NCI-H774 (cell line): ENCODE measurements around the gene NR4A1.
A peak's percentile ranks its signal among the peaks of the same experiment; 100 is the strongest.

Source experiments
- DNase-seq: peaks from one replicate; lab custom pipeline; 2025; lab: John Stamatoyannopoulos, UW

NR4A1 gene

GRCh38 chr12:52018433-52019112 is 32.7 kb upstream of the NR4A1 start:
- DNase-seq = peak; percentile 77

GRCh38 chr12:52019113-52019770 is 32.0 kb upstream of the NR4A1 start:
- peak; percentile 47 for DNase-seq

GRCh38 chr12:52020539-52021336 is 30.5 kb upstream of the NR4A1 start:
- DNase-seq = peak; percentile 52

- peak; percentile 68 for DNase-seq
Observed at GRCh38 chr12:52022841-52023181, 28.4 kb upstream of the NR4A1 start.

- peak; percentile 87 for DNase-seq
Observed at GRCh38 chr12:52023182-52023975, 27.9 kb upstream of the NR4A1 start.

- DNase-seq = no peak
Observed at GRCh38 chr12:52023976-52024688, 27.1 kb upstream of the NR4A1 start.

- no peak for DNase-seq
Observed at GRCh38 chr12:52024845-52025230, 26.4 kb upstream of the NR4A1 start.

- DNase-seq = no peak
Observed at GRCh38 chr12:52026263-52026662, 25.0 kb upstream of the NR4A1 start.

- DNase-seq = no peak
Observed at GRCh38 chr12:52027085-52027843, 24.0 kb upstream of the NR4A1 start.

GRCh38 chr12:52029685-52030084 is 21.6 kb upstream of the NR4A1 start:
- DNase-seq = peak; percentile 86

GRCh38 chr12:52032446-52032803 is 18.8 kb upstream of the NR4A1 start:
- no peak for DNase-seq

- DNase-seq = peak; percentile 97
Observed at GRCh38 chr12:52032804-52033445, 18.3 kb upstream of the NR4A1 start.

GRCh38 chr12:52033446-52034140 is 17.6 kb upstream of the NR4A1 start:
- no peak for DNase-seq

GRCh38 chr12:52035190-52035589 is 16.1 kb upstream of the NR4A1 start:
- no peak for DNase-seq

GRCh38 chr12:52035926-52036325 is 15.3 kb upstream of the NR4A1 start:
- DNase-seq = no peak

GRCh38 chr12:52036587-52037171 is 14.6 kb upstream of the NR4A1 start:
- peak; percentile 80 for DNase-seq

- DNase-seq = no peak
Observed at GRCh38 chr12:52037248-52037861, 13.9 kb upstream of the NR4A1 start.

- DNase-seq = no peak
Observed at GRCh38 chr12:52038447-52038846, 12.8 kb upstream of the NR4A1 start.

GRCh38 chr12:52041035-52041434 is 10.2 kb upstream of the NR4A1 start:
- DNase-seq = no peak
